Right lobe of liver (tissue), 4 donors: Measurements from ENCODE around the gene CABP4.

Experiments used
- CTCF ChIP-seq, 4 donors: fragments of 200-600 bp in 3 of 4; fragments of 450-650 bp in 1 of 4; IDR thresholded peaks; one replicate each; pipeline versions ENCODE4 v1.5.1 to v1.8.0; 2016 to 2022; ENCODE audit warnings: antibody characterized with exemption in 4 of 4, mild to moderate bottlenecking in 2 of 4
- POLR2A ChIP-seq: fragments of 450-650 bp; IDR thresholded peaks from one replicate; pipeline ENCODE4 v1.6.1; 2017; ENCODE audit warnings: antibody characterized with exemption, mild to moderate bottlenecking
- donor health status: DM: no; HTN: no; CAD: no.
- donor health status: DM: no; HTN: no; CAD: no.
- donor health status: DM: no; HTN: yes; CAD: no.

DNA sequence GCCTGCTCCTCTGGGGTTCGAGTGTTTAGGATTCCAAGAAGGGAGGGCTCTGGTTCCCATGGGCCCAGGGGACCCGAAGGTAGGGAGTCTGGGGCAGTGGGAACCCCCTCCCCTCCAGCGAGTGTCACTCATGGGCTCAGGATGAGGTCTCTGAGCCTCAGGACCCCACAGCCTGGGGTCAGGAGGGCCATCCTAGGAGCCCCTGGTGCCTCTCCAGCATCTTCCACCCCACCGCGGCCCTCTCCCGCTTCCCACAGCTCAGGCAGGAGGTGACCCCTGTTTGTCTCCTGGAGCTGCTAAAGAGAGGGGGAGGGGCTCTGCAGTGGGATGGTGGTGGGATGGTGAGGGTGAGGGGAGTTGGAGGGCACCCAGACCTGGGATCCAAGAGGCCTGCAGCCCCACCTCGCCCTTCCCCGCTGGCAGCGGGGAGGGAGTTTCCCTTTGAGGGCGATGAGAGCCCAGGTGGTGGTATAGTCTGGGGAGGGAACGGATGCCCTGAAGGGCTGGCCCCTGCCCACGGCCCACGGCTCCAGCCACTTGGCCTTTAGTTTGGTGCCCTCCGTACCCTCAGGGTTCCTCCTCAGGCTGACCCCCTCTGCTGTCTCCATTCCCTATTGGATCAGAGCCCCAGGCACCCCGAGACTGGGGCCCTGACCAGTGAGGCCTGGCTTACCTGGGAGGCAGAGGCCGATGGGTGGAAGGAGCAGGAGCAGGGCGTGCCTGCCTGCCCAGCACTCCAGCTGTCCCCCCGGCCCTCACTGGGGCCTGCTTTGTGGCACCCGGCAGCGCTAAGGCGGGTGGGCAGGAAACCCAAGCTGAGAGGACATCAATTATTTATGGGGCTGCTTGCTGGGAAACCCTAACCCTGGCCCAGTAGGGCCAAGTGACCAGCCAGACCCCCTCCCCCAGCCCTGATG, 1.1 kb upstream of the CABP4 start:
- TF ChIP-seq CTCF (IDR thresholded peaks at IDR 0.05) (no peak), POLR2A (no peak)
